Kasumi-1 (cell line): Measurements from ENCODE around the gene TMTC2.
A peak's percentile ranks its signal among the peaks of the same experiment; 100 is the strongest.

Source experiments
- DNase-seq, 2 experiments: peaks; one replicate each; lab custom pipeline; 2025; lab: John Stamatoyannopoulos, UW

Gene TMTC2

DNA sequence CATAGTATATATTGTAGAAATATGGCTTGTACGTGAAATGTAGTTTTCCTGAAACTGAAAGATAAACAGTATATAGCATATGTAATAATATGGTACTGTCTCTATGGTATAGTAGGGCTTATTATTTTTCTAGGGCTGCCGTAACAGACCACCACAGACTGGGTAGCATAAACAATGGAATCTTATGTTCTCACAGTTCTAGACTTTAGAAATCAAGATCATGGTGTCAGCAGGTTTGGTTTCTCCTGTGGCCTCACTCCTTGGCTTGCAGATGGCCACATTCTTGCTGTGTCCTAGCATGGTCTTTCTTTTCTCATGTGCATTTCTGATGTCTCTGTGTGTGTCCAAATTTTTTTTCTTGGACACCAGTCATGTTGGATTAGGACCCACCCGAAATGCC is 155.8 kb downstream of the TMTC2 start:
- DNase-seq = no peak

DNA sequence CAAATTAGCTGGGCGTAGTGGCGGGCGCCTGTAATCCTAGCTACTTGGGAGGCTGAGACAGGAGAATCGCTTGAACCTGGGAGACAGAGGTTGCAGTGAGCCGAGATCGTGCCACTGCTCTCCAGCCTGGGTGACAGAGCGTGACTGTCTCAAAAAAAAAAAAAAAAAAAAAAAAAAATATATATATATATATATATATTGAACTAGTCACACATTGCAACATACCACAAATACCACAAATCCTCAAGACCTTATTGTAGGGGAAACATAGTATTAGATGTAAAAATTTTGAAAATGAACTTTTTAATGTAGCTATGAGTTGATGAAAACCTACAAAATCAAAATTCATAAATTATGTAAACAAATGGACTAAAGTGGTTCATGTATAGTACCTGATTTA is 158.4 kb downstream of the TMTC2 start:
- DNase-seq = peak; percentile 18 to 21

DNA sequence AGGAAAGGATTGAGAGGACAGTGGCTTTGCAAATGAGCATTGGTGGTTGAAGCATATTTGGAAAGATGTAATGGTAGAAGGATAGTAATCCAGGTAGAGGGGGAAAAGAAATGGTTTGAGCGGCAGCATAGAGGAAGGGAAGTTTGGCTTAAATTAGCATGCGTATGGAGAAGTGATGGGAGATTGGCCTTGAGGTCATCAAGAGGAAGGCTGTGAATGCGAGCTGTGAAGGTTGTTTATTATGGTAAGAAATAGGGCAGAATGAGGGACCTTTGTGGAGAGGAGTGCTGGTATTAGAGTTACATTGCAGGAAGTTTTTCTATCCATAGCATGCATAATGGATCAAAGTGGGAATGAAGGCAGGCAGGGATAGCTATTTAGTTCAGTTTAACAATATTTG is 162.1 kb downstream of the TMTC2 start:
- no peak for DNase-seq

DNA sequence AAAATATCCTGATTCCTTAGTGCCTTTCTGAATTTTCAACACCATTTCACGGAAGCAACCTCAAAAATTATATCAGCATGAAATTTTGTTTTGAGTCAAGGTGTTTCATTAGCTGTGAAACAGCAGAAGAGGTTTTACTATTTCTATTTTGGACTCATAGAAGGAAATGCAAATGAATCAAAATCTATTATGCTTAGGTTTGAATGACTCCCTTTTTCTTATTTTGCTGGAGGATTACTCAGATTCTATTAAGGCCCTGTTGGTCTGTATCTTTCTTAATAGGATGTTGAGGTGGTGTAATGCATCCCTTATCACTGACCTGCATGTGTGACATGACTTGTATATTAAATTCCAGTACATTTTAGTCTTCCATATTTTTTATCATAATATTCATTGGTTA is 165.8 kb downstream of the TMTC2 start:
- no peak for DNase-seq

DNA sequence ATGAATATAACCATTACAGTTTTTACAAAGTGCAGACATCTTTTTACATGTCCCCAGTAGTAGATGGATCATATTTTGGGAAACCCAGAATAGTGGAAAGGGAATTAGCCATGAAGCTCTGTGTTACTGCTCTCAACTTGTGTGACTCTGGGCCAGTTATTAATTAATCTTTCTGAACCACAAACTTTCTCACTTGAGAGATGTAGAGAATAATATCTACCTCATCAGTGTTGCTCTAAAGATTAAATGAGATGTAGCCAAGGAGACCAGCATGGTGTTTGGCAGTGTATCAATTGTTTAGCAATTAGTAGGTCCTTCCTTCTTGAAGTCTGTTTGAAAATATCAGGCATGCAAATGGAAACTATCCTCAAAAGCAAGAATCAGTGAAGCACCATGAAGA is 169.2 kb downstream of the TMTC2 start:
- no peak for DNase-seq

DNA sequence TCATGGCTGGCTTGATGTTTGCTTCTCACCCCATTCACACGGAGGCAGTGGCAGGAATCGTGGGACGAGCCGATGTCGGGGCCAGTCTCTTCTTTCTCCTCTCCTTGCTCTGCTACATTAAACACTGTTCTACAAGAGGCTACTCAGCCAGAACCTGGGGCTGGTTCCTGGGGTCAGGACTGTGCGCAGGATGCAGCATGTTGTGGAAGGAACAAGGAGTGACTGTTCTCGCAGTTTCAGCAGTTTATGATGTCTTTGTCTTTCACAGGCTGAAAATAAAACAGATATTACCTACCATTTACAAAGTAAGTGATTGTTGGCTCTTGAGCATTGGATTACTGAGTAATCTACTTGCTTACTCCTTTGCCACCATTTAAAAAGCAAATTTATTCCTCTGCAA is 170.6 kb downstream of the TMTC2 start:
- DNase-seq = no peak

DNA sequence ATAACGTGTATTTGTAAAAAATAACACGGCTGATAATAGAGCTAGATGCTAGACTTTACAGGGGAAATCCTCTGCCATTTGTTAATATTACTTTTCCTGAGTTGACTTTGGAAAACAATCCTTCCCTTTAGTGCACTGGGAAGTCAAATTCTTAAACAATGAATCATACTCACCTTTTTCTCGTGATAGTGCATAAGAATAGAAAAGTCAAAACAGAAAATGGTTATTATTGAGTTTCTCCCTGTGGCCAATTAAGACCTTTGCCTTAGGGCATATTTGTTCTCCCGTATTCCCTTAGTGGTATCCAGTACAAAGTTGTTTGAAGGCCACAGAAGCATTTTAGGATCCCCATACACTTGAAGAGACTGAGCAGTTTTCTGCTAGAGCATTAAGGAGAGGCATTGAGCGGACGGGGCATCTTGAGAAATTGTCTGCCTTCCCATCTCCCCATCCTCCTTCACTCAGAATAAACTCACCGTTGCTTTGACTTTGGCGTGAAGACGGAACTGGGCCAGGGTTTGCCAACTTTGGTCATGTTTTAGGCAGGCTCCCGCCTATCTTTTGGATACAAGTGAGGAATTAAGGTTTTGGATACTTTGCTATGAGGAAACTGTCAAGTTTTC is 171.3 kb downstream of the TMTC2 start:
- no peak for DNase-seq

DNA sequence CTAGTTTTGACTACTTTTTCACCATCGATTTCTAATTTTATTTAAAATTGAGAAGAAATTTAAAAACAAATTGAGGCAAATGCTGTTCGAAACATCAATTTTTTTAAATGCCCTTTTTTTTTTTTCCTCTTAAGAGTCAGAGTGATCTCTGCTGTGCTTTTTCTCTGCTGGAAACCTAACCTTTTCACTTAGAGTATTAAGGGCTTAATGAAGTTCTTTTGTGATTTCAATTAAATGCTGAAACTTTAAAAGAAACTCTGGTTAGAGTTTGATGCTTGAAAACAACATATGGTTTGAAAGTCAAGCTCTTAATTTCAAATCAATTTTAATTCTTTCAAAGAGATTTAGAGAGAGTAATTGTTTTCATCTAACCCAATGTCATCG is 171.8 kb downstream of the TMTC2 start:
- DNase-seq = no peak

DNA sequence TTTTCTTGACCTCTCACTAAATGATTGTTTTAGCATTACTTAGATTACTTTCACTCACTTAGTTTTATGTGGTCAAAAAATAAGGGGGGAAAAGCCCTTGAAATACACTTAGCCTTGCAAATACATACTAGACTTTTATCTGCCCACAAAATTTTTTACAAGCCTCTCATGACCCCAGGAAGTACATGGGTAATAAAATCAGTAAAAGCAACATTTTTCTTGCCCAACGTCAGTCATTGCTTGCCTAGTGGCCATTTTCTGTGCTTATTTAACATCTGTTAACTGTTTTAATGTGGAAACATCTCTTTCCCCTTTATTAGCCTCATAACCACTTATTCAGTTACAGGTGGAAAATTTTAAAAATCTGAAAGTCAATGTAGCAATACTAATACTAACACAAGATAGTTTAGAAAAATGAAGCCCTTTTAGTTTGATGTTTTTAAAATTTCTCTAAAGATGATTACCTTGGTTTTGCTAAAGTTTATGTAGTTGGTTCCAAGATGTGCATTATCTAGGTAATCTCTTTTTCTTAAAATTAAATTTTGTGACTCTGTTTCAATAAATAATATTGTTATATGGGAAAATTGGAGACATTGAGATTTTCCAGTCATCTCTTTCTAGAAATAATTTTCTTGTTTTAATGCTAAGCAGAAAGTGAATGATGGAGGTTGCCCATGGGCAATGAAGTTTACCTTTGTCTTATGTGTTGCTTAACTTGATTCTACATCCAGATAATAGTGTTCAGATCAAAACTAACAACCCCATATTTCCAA is 175.5 kb downstream of the TMTC2 start:
- no peak for DNase-seq

DNA sequence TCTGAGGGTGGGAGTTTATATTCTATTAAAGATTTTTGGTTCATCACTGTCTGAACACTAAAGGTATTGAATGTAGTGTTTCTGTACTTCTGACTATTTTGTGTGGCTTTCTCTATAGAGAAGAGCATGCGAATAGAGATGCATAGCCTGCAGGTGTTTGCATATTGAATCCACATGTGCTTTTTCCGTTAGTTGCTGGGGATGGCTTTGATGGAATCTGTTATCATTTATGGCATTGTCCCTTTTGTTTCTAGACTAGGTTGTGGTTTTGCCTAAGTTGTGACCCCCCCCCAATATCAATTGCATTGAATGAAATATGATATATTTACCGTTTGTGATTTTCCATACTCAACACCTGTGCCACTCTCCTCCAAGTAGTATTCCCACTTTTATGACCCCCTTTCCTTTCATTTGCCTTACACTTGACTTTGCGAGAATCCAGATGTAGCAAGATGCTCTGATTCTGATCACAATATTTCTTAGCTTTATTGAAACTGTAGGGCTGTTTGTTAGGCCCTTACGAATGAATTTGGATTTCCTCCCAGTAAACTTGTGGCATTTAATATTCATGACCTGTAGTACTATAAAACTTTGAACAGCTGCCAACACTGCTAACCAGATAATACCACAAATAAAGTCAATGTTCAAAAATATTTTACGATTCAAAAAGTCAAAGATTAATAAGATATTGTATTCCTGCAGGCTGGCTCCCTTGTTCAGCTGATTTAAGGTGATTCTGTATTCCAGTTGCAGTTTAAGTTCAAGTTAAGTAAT is 176.4 kb downstream of the TMTC2 start:
- DNase-seq = no peak

DNA sequence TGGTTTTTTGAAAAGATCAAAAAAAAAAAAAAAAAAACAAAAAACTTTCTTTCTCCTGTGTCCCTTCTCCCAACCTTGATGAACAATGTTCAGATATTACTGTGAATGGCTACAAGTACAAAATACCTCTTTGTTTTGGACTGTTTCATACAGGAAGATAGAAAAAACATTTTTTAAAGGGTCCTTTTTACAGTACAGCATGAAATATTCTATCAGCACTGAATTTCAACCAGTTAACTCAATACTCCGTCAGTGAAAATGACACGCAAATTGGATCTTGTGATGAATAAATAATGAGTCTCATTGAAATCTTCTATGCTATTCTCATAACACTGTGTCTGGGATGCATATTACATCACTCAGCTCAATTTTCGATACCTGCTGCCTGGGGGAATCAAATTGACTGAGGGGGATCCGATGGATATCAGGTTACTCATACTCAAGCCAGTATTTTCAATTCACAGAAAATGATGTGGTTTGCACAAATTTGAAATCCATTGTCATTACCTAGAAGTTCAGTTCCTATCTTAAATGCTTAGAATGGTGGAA is 179.6 kb downstream of the TMTC2 start:
- no peak for DNase-seq

DNA sequence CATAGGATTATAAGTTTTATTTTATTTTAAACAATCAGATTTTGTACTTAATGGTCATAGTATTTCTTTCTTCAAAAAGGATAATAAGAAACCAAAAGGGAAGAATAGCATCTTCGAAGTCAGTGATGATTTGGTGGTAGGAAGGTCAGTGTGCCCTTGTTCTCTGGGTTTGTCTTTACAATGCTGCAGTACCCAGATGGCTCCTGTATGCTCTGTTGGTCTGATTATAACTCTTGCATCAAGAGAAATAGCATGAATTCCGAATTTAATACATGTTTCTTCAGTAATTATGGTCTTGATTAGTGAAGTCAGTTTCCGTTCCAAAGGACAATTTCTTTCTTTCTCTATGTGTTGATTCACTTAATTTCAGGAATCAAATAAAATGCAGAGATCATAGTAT is 180.2 kb downstream of the TMTC2 start:
- DNase-seq = no peak

DNA sequence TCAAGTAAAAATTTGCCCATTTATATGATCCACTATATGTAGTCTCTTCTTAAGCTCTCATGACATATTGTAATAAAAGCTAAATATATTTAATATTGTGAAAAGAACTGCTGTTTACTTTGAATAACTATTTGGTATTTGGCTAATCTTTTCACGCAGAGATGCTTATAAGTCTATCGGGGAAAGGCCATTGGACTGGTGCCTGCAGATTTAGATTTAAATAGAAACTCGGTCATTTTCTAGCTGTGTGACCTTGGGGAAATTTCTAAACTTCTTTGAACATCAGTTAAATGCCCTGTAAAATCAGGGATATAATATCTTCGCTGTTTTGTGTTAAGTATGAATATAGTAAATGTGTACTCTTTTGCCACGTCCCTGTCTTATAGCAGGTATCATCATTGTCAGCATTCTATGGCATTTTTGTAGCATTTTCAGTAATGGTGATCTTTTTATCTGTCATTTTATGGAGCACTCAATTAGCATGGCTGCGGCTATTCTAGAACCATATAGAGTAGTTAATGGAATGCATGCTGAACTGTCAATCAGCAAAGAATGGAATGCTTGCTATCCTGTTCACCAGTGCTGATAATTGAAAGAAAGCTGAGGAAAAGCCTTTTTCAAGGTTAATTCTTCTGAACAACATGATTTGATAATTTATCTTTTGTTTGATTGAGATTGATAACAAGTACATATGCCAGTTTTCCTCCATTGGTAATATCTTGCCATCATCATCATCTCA is 181.2 kb downstream of the TMTC2 start:
- DNase-seq = no peak

DNA sequence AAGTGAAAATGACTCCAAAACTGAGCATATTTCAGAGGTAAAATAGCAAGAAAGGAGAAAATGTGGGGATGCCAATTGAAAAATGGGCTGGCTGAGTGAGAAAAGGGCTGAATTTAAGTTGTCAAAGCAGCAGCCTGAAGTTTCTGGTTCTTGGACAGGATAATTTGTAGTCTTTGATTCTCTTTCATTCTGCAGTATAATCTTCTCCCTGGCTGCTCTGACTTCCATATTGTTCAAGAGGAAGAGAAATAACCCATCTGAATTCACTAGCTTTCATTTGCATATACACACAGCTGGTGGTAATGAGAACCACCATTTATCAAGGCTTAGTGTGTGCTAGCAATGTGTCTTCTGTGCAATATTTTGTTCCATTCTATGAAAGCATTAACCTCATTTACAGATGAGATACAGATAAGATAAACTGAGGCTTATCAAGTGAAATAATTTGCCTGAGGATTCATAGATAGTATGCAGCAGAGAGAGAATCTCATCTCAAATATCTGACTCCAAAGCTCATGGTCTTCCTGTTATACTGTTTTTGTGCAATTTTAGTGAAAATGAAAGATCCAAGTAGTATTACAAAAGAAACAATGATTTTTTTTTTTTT is 184.2 kb downstream of the TMTC2 start:
- DNase-seq = no peak

DNA sequence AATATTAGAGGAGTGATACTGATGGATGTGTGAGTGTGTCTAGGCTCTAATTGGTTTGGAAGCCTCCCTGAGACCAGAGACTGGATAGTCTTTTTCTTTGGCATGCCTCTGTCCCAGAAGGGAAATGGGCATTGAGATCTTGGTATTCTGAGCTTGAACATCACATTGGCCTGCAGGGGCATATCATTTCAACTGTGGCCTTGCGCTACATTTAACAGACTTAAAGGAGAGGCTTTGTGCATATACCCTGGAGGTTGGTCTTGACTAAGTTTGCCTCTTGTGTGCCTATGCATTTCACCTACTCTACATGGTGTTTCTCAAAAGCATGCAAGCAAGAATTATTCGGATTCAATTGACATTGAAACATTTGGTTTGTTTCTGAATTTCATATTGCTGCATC is 185.4 kb downstream of the TMTC2 start:
- DNase-seq = no peak

DNA sequence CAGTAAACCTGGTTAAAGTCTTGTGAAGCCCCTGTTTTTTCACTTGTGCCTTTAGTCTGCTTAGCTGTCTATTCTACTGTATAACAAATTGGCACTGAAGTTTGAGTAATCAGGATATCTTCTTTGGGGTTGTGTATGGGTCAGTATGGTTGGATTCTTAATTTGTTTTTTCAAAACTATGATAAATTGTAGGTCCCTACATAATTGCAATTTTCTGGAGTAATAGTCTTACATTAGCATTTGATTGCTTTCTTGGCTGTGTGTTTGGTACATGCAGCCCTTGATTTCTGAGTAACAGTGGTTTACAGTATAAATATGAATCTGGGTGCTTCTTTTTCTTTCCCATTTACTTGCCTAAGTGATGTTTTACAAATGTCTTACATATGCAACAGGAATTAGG is 186.6 kb downstream of the TMTC2 start:
- DNase-seq = no peak

DNA sequence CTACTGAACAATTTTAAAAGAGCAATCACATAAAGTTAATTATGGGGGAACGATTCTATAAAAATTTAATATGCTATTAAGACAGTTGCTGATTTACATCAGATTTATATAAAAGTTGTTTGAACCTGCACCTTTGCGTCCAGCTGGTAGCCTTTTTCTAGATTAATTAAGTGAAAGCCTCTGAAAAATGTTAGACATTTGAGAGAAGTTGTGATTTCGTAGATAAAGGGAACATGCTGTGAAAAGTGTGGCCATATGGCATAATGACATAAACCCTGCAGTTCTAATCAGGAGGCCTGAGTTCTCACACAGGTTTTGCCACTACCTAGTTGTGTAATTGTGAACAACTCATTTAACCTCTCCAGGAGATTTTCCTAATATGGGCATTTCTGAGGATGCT is 187.2 kb downstream of the TMTC2 start:
- no peak for DNase-seq

DNA sequence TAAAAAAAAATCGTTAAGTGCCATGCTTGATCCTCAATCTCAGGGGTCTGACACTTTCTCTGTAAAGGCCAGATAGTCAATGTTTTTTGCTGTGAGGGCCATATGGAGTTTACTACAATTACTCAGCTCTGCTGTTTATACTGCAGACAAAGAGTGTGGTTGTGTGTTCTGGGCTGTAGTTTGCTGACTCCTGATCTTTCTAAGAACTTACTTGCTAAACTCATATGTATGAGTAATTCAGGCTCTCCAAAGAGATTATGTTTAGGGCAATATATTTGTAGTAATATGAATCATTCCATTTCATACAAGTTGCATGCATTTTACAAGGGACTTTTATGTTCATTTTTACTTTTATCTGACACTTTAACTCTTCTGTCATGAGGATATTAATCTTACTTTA is 188.2 kb downstream of the TMTC2 start:
- no peak for DNase-seq

DNA sequence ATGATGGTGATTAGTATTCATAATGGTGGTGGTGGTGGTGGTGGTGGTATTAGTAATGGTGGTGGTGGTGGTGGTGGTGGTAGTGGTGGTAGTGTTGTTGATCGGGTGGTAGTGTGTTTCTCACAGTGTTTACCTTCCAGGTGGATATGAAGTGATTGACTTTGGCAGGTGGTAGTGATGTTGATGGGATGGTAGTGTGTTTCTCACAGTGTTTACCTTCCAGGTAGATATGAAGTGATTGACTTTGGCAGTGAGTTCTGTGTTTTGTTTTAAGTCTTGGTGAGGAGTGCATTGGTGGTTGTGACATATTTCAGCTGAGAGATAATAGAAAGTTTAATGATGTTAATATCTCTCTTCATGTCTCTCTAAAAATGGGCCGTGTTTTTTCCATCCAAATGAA is 189.4 kb downstream of the TMTC2 start:
- DNase-seq = no peak

DNA sequence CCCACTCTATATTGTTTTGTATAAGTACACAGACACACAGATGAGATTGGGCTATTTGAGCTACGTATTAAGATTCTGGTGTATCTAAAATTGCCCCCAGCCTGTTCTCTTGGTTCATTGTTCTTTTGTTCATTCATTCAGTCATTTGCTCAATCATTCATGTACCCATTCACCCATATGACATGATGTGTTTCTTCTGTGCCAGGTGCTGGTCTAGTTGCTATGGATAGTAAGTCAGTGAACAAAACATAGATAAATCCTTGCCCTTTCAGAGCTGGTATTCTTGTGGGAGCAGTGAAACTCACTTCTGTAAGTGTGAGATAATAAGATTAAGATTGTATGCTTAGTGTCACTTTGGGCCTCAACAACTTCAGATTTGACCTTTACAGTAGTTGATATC is 191.3 kb downstream of the TMTC2 start:
- DNase-seq = no peak

DNA sequence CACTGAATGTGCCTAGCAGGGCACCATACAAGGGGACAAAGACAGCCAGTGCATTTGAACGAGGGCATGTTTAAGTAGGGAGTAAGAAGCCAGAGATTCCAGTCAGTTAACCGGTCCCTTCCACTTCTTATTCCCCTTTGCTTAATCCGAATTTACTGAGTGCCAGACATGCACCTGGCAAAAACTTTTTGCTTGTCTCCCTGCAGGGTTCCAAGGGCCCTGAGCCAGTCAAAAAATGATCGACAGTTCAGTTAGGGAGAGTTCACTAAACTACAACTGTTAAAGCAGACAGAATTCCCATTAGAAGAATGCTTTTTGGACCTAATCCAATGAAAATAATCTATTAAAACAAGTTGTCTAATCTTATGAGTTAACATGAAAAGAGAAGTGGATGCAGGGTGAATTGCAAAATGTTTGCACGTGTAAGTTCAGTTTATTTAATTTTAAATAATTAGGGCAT is 193.8 kb downstream of the TMTC2 start:
- DNase-seq = no peak
